ENCODE data around the gene NELFE.

- no peak for TF ChIP-seq EZH2 (IDR thresholded peaks at IDR 0.05)
- TF ChIP-seq POLR2AphosphoS5 (IDR thresholded peaks at IDR 0.05; ENCODE audit: borderline replicate concordance, low read depth, low read length): no peak; the same call in 1 of the 2 replicates
- TF ChIP-seq FOXP2 (optimal IDR thresholded peaks at IDR 0.05; ENCODE audit: control extremely low read depth, extremely low read length, insufficient read depth): no peak
These were observed 8.7 kb downstream of the NELFE start for GRCh38 chr6:31949926-31950548.
